22Rv1 (cell line): Measurements from ENCODE around the gene PBX1.
A peak's percentile ranks its signal among the peaks of the same experiment; 100 is the strongest.

Experiments used
- H3K27ac ChIP-seq: fragments of 450-650 bp; 2 replicates; pipeline ENCODE4 v1.5.1; 2017
- ZFX ChIP-seq: fragments of 450-650 bp; IDR thresholded peaks from 2 replicates; pipeline ENCODE4 v1.6.1; 2017; ENCODE audit warnings: antibody characterized with exemption, borderline replicate concordance
- TF ChIP-seq, protein P1 (sequence below): fragments of 450-650 bp; IDR thresholded peaks from 2 replicates; pipeline ENCODE4 v1.5.1; 2017; ENCODE audit warnings: mild to moderate bottlenecking

The PBX1 gene

DNA sequence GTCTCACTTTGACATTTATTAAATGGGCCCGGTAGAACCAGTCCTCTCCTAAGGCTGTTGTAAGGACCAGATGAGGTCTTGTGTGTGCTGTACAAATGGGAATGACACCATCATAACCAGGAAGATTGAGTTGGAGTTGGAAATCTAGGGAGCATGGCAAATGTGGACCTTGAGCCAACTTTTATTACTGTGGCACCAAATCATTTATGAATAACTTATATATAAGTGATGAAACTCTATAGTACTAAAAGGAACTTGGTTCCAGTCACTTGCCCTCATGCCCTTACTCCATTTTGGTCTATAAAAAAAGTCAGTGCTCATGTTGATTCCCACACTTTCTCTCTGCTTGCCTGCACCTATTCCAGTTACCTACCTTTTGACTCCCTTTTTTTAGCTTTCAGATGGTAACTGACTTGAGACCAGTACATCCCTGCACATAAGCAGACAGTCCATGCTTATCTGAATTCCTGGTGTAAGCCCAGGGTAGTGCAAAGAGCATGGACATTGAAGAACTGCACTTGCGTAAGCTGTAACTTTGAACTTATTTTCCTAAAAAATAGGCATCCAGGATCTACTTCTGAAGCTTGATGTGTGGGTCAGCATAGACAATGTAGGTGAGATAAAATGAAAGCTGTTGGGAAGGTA is 210.6 kb downstream of the PBX1 start:
- H3K27ac ChIP-seq, result no peak overlapping the region
- no peak for TF ChIP-seq ZFX
- TF ChIP-seq, protein P1, sequence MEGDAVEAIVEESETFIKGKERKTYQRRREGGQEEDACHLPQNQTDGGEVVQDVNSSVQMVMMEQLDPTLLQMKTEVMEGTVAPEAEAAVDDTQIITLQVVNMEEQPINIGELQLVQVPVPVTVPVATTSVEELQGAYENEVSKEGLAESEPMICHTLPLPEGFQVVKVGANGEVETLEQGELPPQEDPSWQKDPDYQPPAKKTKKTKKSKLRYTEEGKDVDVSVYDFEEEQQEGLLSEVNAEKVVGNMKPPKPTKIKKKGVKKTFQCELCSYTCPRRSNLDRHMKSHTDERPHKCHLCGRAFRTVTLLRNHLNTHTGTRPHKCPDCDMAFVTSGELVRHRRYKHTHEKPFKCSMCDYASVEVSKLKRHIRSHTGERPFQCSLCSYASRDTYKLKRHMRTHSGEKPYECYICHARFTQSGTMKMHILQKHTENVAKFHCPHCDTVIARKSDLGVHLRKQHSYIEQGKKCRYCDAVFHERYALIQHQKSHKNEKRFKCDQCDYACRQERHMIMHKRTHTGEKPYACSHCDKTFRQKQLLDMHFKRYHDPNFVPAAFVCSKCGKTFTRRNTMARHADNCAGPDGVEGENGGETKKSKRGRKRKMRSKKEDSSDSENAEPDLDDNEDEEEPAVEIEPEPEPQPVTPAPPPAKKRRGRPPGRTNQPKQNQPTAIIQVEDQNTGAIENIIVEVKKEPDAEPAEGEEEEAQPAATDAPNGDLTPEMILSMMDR, result no peak

GRCh38 chr1:164770131-164770529 is 211.1 kb downstream of the PBX1 start:
- no peak for TF ChIP-seq ZFX
- TF ChIP-seq, protein P1, result no peak
- H3K27ac ChIP-seq, result no peak overlapping the region

- H3K27ac ChIP-seq, result no peak overlapping the region
These were observed 212.1 kb downstream of the PBX1 start for GRCh38 chr1:164771041-164771618.

DNA sequence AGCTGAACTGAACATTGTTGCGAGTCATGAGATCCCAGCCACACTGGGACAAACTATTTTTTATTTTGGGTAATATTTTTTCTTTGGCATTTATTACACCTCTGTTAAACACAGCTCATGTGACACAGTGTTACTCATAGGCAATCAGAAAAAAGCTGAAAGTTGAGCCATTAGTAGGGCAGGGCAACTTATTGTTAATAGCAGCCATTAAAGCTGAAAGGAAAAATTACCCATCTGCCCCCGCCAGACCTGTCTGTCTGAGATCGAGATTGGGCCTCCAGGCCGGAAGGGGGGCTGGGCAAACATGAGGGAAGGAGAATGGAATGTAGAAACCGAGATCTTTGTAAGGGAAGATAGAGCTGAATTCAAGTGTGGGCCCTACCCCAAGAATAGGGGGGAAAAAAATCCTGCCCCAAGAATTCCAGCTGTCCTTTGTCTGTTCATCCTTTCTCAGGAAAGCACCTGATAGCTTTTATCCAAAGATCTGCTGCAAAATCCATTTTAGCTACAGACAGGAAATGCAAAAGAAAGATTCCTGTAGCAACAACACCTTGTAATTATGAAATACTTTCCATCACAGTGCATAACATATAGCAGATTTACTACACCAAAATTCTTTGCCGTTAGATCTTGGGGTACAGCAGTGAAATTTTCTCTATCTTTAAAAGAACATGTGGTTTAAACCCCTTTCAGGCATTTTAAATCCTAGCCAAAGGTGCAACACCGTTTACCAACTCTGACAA is 212.8 kb downstream of the PBX1 start:
- no peak for TF ChIP-seq ZFX
- TF ChIP-seq, protein P1, result no peak
- H3K27ac ChIP-seq, result no peak overlapping the region

More at GRCh38 chr1:164771041-164771618, 212.1 kb downstream of the PBX1 start:
- TF ChIP-seq ZFX, result no peak
- TF ChIP-seq, protein P1, result no peak

DNA sequence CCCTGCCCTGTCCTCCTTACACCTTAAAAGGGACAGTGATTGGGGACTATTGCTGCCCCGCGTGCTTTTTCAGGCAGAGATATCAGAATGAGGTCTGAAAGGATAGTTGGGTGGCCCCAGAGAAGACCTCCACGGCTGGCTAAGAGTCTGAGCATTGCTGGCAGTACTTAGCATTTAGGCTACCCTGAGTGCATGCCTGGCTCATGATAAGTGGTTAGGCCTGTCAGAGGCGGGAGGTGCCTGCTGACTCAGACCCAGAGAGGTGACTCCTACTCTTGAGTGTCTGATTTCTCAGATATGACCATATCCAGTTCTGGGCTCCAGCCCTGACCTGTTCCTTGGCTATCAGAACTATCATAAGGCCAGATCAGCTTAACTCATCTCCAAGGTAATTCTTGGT is 213.7 kb downstream of the PBX1 start:
- H3K27ac ChIP-seq, result no peak overlapping the region
- TF ChIP-seq, protein P1, result no peak

GRCh38 chr1:164773102-164773501 is 214.1 kb downstream of the PBX1 start:
- TF ChIP-seq, protein P1, result no peak
- TF ChIP-seq ZFX, result no peak
- H3K27ac ChIP-seq, result no peak overlapping the region

DNA sequence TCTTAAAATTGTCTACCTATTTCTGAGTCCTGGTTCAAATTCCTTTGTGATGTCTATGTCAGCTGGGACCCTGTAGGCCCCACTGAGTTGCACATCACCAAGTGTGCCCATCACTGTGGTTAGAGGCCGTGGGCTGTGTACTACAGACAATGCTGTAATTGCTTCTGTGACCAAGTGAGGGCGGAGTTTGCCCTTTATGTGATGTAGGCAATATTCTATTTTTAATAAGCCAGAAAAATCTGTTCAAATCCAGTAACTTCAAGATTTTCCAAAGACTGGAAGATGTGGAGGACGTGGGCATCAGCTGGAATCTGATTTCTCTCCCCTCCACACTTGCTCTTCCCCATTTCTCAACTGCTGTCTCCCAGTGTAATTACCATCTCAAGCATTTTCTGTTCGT is 215.4 kb downstream of the PBX1 start:
- no peak for TF ChIP-seq ZFX
- TF ChIP-seq, protein P1, result peak; percentile 27
- H3K27ac ChIP-seq, result no peak overlapping the region
